ENCODE results near the gene TMEM156. TPM values are rescaled to one million over a fixed set of nuclear protein-coding genes. Genes with fewer than 3 reads are reported as not detected.

TMEM156 gene
- total and polyA plus RNA-seq, 10 of the 15 experiments (the other 5 are each of a cell fraction or from before 2014, with no cell fraction given): 20.8 to 48.3 (median 32.7) TPM

DNA sequence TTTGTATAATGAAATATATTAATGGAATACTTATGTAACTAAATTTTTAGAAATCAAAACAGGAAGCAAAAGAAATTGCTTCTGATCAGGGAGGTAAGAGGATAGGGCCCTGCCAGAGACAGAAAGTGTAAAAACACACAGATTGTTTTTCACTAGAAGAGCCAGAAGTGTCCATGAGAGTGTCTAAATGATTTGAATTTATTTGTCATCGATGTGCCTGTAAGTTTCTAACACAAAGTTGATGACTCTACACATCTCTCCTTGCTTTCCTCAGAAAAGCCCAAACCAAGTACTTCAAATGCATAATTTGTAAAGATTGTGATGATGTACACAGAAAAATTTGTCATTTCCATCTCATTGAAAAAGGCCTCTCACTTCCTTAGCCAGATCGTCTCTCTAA, 80.6 kb downstream of the TMEM156 start (continued):
- TF ChIP-seq, protein P1, sequence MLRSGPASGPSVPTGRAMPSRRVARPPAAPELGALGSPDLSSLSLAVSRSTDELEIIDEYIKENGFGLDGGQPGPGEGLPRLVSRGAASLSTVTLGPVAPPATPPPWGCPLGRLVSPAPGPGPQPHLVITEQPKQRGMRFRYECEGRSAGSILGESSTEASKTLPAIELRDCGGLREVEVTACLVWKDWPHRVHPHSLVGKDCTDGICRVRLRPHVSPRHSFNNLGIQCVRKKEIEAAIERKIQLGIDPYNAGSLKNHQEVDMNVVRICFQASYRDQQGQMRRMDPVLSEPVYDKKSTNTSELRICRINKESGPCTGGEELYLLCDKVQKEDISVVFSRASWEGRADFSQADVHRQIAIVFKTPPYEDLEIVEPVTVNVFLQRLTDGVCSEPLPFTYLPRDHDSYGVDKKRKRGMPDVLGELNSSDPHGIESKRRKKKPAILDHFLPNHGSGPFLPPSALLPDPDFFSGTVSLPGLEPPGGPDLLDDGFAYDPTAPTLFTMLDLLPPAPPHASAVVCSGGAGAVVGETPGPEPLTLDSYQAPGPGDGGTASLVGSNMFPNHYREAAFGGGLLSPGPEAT (IDR thresholded peaks at IDR 0.05; ENCODE audit: low read depth): no peak
- no peak for TF ChIP-seq WRNIP1 (IDR thresholded peaks at IDR 0.05; ENCODE audit: borderline replicate concordance, low read depth, low read length)
- TF ChIP-seq, protein P2, sequence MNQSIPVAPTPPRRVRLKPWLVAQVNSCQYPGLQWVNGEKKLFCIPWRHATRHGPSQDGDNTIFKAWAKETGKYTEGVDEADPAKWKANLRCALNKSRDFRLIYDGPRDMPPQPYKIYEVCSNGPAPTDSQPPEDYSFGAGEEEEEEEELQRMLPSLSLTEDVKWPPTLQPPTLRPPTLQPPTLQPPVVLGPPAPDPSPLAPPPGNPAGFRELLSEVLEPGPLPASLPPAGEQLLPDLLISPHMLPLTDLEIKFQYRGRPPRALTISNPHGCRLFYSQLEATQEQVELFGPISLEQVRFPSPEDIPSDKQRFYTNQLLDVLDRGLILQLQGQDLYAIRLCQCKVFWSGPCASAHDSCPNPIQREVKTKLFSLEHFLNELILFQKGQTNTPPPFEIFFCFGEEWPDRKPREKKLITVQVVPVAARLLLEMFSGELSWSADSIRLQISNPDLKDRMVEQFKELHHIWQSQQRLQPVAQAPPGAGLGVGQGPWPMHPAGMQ (IDR thresholded peaks at IDR 0.05; ENCODE audit: borderline replicate concordance): no peak

DNA sequence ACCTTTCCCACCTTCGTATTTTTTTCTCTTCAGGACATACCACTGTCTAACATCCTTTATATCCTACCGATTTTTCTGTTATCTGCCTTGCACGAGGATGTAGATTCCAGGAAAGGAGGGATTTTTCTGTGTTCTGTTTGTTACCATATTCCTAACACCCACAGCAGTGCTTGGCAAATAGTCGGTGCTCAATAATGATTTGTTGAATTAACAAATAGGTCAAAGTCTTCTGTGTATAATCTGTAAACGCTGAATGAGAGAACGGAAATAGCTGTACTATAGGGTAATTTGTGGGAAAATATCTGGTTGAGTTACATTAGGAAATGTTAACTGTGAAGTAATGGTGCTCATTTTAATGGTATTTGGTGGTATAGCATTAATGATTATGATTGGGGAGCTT, 81.5 kb downstream of the TMEM156 start:
- BruUV-seq (replicated peaks): no TSS peak
- TF ChIP-seq HDGF (IDR thresholded peaks at IDR 0.05) (no peak), TAF1 (IDR thresholded peaks at IDR 0.05; ENCODE audit: borderline replicate concordance, low read depth, low read length) (no peak)
- TF ChIP-seq, protein P3, sequence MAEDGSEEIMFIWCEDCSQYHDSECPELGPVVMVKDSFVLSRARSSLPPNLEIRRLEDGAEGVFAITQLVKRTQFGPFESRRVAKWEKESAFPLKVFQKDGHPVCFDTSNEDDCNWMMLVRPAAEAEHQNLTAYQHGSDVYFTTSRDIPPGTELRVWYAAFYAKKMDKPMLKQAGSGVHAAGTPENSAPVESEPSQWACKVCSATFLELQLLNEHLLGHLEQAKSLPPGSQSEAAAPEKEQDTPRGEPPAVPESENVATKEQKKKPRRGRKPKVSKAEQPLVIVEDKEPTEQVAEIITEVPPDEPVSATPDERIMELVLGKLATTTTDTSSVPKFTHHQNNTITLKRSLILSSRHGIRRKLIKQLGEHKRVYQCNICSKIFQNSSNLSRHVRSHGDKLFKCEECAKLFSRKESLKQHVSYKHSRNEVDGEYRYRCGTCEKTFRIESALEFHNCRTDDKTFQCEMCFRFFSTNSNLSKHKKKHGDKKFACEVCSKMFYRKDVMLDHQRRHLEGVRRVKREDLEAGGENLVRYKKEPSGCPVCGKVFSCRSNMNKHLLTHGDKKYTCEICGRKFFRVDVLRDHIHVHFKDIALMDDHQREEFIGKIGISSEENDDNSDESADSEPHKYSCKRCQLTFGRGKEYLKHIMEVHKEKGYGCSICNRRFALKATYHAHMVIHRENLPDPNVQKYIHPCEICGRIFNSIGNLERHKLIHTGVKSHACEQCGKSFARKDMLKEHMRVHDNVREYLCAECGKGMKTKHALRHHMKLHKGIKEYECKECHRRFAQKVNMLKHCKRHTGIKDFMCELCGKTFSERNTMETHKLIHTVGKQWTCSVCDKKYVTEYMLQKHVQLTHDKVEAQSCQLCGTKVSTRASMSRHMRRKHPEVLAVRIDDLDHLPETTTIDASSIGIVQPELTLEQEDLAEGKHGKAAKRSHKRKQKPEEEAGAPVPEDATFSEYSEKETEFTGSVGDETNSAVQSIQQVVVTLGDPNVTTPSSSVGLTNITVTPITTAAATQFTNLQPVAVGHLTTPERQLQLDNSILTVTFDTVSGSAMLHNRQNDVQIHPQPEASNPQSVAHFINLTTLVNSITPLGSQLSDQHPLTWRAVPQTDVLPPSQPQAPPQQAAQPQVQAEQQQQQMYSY (CRISPR knock-in tag; IDR thresholded peaks at IDR 0.05): no peak
- RAD21 ChIA-PET (ENCODE audit: unreplicated experiment): interaction anchor here (1.4 to 1.6 kb wide), 2 partner anchors 10 to 49 kb away, joined by 4 read pairs; no protein-coding TSS in a partner anchor
- in situ Hi-C loops (cut with MboI): no loop called here
- CTCF ChIA-PET: interaction anchor here (0.6 to 2.0 kb wide), 2 partner anchors 9 to 101 kb away, joined by 3 to 7 read pairs; no protein-coding TSS in a partner anchor
- DNase-seq (ENCODE audit: low read depth, low spot score): no peak
- no peak overlapping the region for H3K4me2 ChIP-seq (ENCODE audit: control insufficient read depth, insufficient read depth)
- no peaks in the 10 kb centered on the region for H3K27me3 ChIP-seq (replicated peaks in 1 of 2; ENCODE audit: control insufficient read depth in 2 of 2, insufficient read depth in 2 of 2, low read length in 1 of 2)
- no peaks in the 10 kb centered on the region for H3K9me3 ChIP-seq (replicated peaks; ENCODE audit: control insufficient read depth, insufficient read depth, low read length)
- H2AFZ ChIP-seq (ENCODE audit: control insufficient read depth, low read depth, low read length): no peak overlapping the region
- H3K4me1 ChIP-seq (ENCODE audit: control insufficient read depth, insufficient read depth, low read length): no peaks in the 10 kb centered on the region
- no peaks in the 10 kb centered on the region for H3K79me2 ChIP-seq (ENCODE audit: control insufficient read depth, insufficient read depth, low read length)
- no peak for FAIRE-seq
- H3K36me3 ChIP-seq (ENCODE audit: control insufficient read depth in 2 of 2, insufficient read depth in 2 of 2, low read length in 1 of 2): no peaks in the 10 kb centered on the region
- intact Hi-C loops (cut with micrococcal nuclease; ENCODE audit: unreplicated experiment): no loop called here
- H4K20me1 ChIP-seq (ENCODE audit: control insufficient read depth, insufficient read depth): no peaks in the 10 kb centered on the region
- POLR2A ChIA-PET: interaction anchor here (1.2 kb wide), 1 partner anchor 8 kb away, joined by 3 read pairs; no protein-coding TSS in a partner anchor
- ATAC-seq: no peak
- SMC1A ChIA-PET (ENCODE audit: uncharacterized antibody, unreplicated experiment): interaction anchor here (1.2 to 3.2 kb wide), 5 partner anchors 8 to 34 kb away, joined by 4 to 16 read pairs (median 6); no protein-coding TSS in a partner anchor
- H3K4me3 ChIP-seq: no peak overlapping the region
- no peak overlapping the region for H3K9ac ChIP-seq (ENCODE audit: control insufficient read depth, insufficient read depth, low read length)
- no peak overlapping the region for H3K27ac ChIP-seq (ENCODE audit: control insufficient read depth, insufficient read depth)
- WGBS (ENCODE audit: insufficient coverage, insufficient replicate concordance, low lambda C conversion rate, missing lambda C conversion rate): 56% methylated on average over 6 of the region's 6 CpGs

Data from GM12878 (cell line).